ENCODE data around the gene CPT1A.
A peak's percentile ranks its signal among the peaks of the same experiment; 100 is the strongest.

The CPT1A gene

GRCh38 chr11:68828957-68829356 is 12.8 kb downstream of the CPT1A start:
- DNase-seq: no peak

GRCh38 chr11:68828155-68828931 is 13.4 kb downstream of the CPT1A start:
- DNase-seq: no peak

- no peak for DNase-seq
These were observed 14.0 kb downstream of the CPT1A start for GRCh38 chr11:68827733-68828132.

GRCh38 chr11:68826726-68827125 is 15.0 kb downstream of the CPT1A start:
- DNase-seq: no peak

- no peak for DNase-seq
These were observed 16.1 kb downstream of the CPT1A start for GRCh38 chr11:68825571-68825970.

- no peak for DNase-seq
These were observed 19.2 kb downstream of the CPT1A start for GRCh38 chr11:68822546-68822945.

GRCh38 chr11:68821670-68822069 is 20.0 kb downstream of the CPT1A start:
- no peak for DNase-seq

GRCh38 chr11:68819362-68819761 is 22.4 kb downstream of the CPT1A start:
- no peak for DNase-seq

- no peak for DNase-seq
These were observed 23.5 kb downstream of the CPT1A start for GRCh38 chr11:68818181-68818580.

GRCh38 chr11:68817554-68817953 is 24.2 kb downstream of the CPT1A start:
- no peak for DNase-seq

- no peak for DNase-seq
These were observed 24.7 kb downstream of the CPT1A start for GRCh38 chr11:68816917-68817419.

GRCh38 chr11:68816251-68816776 is 25.4 kb downstream of the CPT1A start:
- DNase-seq: no peak

GRCh38 chr11:68813773-68814172 is 27.9 kb downstream of the CPT1A start:
- no peak for DNase-seq

GRCh38 chr11:68812526-68812925 is 29.2 kb downstream of the CPT1A start:
- DNase-seq: no peak

GRCh38 chr11:68810164-68810563 is 31.6 kb downstream of the CPT1A start:
- no peak for DNase-seq

- no peak for DNase-seq
These were observed 32.2 kb downstream of the CPT1A start for GRCh38 chr11:68809506-68809905.

- no peak for DNase-seq
These were observed 32.9 kb downstream of the CPT1A start for GRCh38 chr11:68808787-68809186.

GRCh38 chr11:68806931-68807844 is 34.5 kb downstream of the CPT1A start:
- DNase-seq: peak; percentile 83

GRCh38 chr11:68804786-68805185 is 36.9 kb downstream of the CPT1A start:
- no peak for DNase-seq

- no peak for DNase-seq
These were observed 38.0 kb downstream of the CPT1A start for GRCh38 chr11:68803766-68804165.

GRCh38 chr11:68798221-68798813 is 43.4 kb downstream of the CPT1A start:
- DNase-seq: no peak

- no peak for DNase-seq
These were observed 44.9 kb downstream of the CPT1A start for GRCh38 chr11:68796801-68797200.

- peak; percentile 25 for DNase-seq
These were observed 49.2 kb downstream of the CPT1A start for GRCh38 chr11:68792400-68792966.

Data from fibroblast of upper back skin (primary cell).